A549 treated with dexamethasone at 1 μM for 4 hours (cell line): ENCODE data around the gene PRR30. TPM values are rescaled to one million over a fixed set of nuclear protein-coding genes. Genes with fewer than 3 reads are reported as not detected.

Experiments
- total RNA-seq: library from RNA; stranded (reverse); fragments of 200-300 nt; extraction: Qiagen RNA extraction; gene quantifications from 5 replicates; pipeline ENCODE4 v1.2.3, GENCODE V29; 2022

PRR30 gene
- not detected in 5 replicates for total RNA-seq

DNA sequence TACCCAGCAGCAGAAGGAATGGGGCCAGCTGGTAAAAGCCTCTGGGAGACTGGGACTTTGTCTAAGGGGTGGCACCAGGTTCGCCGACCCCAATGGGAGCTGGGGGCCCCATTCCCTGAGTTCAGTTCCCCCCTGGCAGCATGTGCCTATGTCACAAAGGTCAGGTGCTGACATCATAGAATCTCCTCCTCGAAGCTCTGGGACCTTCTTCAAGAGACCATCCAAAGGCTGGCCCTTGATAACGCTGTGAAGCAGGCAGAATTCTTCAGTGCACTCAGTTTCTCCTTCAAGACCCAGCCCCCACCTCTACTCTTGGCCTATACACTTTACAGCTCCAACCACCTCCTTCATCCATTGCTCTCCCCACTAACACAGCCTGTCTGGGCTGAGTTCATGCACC, at the start of gene PRR30:
TSS of gene PRR30 (minus strand) at position 101 of the 400 bp plus-strand sequence. CDS start 1,081 bp downstream, outside the sequence.

DNA sequence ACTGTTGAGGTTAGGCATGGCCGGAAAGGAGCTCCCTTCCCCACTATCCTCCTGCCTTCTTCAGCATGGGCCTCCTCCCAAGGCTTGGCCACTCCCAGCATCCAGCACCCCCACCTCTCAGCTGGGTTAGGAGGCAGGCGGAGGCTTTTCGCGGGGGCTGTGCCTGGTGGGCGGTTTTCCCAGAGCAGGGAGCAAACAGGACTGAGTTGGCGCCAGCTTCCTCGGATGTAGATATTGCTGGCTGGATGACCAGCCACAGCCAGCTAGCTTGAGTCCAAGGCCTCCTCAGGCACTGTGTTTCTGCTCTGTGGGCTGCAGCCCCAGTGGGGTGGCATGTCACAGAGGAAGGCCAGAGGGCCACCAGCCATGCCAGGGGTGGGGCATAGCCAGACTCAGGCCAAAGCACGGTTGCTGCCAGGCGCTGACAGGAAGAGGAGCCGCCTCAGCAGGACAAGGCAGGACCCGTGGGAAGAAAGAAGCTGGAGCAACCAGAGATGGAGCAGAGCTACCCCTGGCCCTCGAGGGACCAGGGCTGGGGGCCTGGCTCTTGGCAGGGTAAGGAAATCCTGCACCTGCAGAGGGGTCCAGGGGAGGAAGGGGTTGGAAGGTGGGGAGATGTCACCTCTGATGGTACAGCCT, 9.7 kb upstream of the PRR30 start, which contains the start of gene TCF23:
TSS of gene TCF23 (plus strand) at position 204 of the 639 bp plus-strand sequence. CDS start at position 334, 130 bp downstream.

DNA sequence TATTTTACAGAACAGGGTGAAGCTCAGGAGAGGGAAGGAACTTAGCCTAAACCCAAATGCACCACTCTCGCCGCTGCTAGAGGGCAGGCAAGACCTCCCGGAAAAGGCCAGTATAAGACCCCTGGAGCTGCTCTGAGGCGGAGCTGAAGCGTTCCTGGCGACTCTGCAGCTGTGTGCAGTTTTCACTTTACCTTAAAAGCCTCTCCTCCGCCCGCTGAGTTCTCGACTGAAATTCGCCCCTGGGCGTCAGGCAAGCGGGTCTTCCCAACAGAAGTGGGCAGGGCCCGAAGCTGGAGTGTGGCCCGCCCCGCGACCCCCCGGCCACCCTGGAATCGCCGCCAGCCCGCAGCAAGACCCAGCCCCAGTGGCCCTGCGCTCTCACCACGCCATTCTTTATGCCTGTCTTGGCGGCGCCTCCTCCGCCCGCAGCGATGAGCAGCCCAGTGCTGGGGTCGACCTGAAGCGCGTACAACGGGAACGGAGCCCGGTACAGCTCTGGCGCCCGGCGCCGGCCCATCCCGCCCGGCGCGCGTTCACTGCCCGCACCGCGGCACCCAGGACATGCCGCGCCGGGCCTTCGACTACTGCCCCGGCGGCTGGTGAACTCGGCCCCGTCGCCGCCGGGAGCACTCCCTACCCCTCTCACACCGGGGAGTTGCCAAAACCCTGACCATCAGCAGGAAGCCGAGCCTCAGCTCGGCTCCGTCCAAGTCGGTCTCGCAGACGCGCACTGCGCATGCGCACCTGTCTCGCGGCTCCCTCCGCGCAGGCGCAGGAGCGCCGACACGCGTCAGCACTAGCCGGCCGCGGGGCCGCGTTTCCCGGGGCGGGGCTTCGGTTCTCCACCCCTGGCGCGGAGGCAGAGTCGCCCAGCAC, 5.1 kb downstream of the PRR30 start, which contains the start of gene PREB:
TSS of gene PREB (minus strand) at position 732 of the 876 bp plus-strand sequence. CDS start at position 517, 215 bp downstream.

DNA sequence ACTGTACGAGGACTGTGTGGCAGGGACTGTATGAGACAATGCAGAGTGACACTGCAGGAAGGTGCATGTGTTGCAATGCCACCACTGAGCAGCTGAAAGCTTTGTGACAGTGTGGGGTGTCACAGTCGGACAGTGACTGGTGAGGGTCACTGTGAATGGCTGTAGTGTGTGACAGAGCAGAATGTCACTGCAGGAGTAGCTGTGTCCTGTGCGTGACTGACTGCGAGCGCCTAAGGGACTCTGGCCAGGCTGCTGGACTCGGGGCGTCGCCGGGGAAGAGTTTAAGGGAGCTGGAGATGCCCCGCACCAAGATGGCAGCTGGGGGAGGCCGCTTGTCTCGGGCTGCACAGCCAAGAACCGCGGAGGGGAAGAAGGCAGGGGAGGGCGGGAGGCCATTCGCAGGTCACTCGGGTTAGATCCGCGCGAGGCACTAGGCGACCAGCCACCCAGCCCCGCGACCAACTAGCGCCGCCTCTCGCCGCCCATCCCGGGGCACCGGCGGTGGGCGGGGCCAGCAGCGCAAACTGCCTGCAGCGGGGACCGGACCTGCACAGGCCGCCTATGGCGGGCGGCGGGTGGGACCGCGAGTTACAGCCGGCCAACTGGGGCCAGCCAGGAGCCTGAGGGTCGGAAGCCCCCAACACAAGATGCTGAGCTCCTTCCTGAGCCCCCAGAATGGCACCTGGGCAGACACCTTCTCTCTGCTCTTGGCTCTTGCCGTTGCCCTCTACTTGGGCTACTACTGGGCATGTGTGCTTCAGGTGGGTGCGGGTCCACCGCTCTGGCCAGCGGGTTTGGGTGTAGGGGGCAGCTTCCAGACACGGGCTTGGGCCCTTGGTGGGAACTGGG, 15.7 kb downstream of the PRR30 start, which contains the start of gene ABHD1:
TSS of gene ABHD1 (plus strand) at position 514 of the 849 bp plus-strand sequence. CDS start at position 648, 134 bp downstream.

DNA sequence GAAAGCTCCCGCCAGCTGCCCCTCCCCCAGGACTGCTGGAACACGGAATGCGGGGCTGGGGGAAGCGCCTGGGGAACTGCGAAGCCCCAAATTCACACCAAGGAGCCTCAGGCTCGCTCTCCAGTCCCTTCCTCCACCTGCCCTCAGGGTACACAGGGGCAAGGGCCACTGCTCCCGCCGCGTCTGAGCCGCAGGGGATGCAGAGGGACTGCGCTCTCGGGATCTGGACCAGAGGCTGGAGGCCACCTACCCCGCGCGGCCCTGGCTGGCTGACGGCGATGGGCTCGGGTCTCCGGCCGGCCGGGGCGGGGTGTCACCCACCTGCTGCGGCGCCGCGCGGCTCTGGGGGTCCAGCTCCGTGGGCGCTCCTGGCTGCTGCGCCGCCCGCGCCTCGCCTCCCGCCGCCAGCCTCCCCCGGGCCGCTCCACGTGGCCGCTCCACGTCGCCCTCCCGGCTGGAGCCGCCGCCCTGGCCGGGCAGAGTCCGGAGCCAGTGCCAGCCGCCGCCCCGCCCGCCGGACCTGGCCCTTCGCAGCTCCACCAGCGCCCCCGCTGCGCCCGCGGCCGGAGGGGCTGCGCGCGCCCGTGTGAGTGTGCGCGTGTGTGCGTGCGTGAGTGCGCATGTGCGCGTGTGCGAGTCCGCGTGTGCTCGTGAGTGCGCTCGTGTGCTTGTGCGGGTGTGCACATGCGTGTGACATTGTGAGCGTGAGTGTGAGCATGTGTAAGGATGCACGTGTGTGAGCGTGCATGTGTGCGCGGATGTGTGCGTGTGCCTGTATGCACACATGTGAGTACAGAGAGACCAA, 20.5 kb downstream of the PRR30 start, which contains the start of gene CGREF1:
TSS of gene CGREF1 (minus strand) at position 604 of the 805 bp plus-strand sequence. CDS start 14,762 bp downstream, outside the sequence.

Other genes starting within 250 kb of the PRR30 start
- 8.5 to 11.4 TPM (median 9.9 TPM) in 5 replicates for gene MAPRE3, start 168.8 kb downstream of the PRR30 start, total RNA-seq
- 47.0 to 70.0 TPM (median 69.4 TPM) in 5 replicates for gene TMEM214, start 106.4 kb downstream of the PRR30 start, total RNA-seq
- gene AGBL5, start 87.7 kb downstream of the PRR30 start, total RNA-seq, result 28.5 to 34.9 TPM (median 34.4 TPM) in 5 replicates
- gene OST4, start 67.8 kb downstream of the PRR30 start, total RNA-seq, result 529 to 708 TPM (median 553 TPM) in 5 replicates
- 0.32 to 0.57 TPM (median 0.43 TPM) in 5 replicates for gene EMILIN1, start 60.8 kb downstream of the PRR30 start, total RNA-seq
- 7.6 to 9.1 TPM (median 8.3 TPM) in 5 replicates for gene KHK, start 52.6 kb downstream of the PRR30 start, total RNA-seq
- 7.2 to 8.1 TPM (median 7.8 TPM) in 5 replicates for gene CGREF1, start 20.3 kb downstream of the PRR30 start, total RNA-seq
- gene ABHD1, start 15.6 kb downstream of the PRR30 start, total RNA-seq, result 0.50 to 1.8 TPM (median 1.5 TPM) in 5 replicates
- 41.9 to 59.1 TPM (median 55.6 TPM) in 5 replicates for gene PREB, start 4.8 kb downstream of the PRR30 start, total RNA-seq
- not detected in 5 replicates for gene TCF23, start 9.6 kb upstream of the PRR30 start, total RNA-seq
- 203 to 224 TPM (median 205 TPM) in 5 replicates for gene ATRAID, start 72.6 kb upstream of the PRR30 start, total RNA-seq
- 63.3 to 67.2 TPM (median 66.7 TPM) in 5 replicates for gene SLC5A6, start 72.9 kb upstream of the PRR30 start, total RNA-seq
- gene CAD, start 78.0 kb upstream of the PRR30 start, total RNA-seq, result 46.1 to 66.1 TPM (median 64.5 TPM) in 5 replicates
- 1.8 to 3.4 TPM (median 3.3 TPM) in 5 replicates for gene SLC30A3, start 123.6 kb upstream of the PRR30 start, total RNA-seq
- gene DNAJC5G, start 136.0 kb upstream of the PRR30 start, total RNA-seq, result not detected in 5 replicates
- 0.67 to 1.2 TPM (median 0.81 TPM) in 5 replicates for gene TRIM54, start 143.0 kb upstream of the PRR30 start, total RNA-seq
- 0.63 to 2.5 TPM (median 1.7 TPM) in 5 replicates for gene UCN, start 169.0 kb upstream of the PRR30 start, total RNA-seq
- 76.2 to 97.2 TPM (median 87.4 TPM) in 5 replicates for gene MPV17, start 183.7 kb upstream of the PRR30 start, total RNA-seq
- gene GTF3C2, start 217.4 kb upstream of the PRR30 start, total RNA-seq, result 57.2 to 68.7 TPM (median 63.7 TPM) in 5 replicates
- gene EIF2B4, start 230.9 kb upstream of the PRR30 start, total RNA-seq, result 51.5 to 60.8 TPM (median 57.1 TPM) in 5 replicates
- 124 to 133 TPM (median 128 TPM) in 5 replicates for gene SNX17, start 231.2 kb upstream of the PRR30 start, total RNA-seq
- 11.5 to 15.4 TPM (median 13.4 TPM) in 5 replicates for gene ZNF513, start 241.3 kb upstream of the PRR30 start, total RNA-seq